Caki2 (cell line): ENCODE results near the gene HJV. TPM values are rescaled to one million over a fixed set of nuclear protein-coding genes. Genes with fewer than 3 reads are reported as not detected.
"Not testable (repeated sequence)": the region's sequence is repeated elsewhere in the genome, so short reads cannot be mapped to it uniquely, and the experiment has no call there.

Experiments
- DNase-seq: peaks from one replicate; pipeline ENCODE4 v3.0.0-alpha.2; 2015; ENCODE audit warnings: low read depth
- in situ Hi-C: cut with HindIII; loops from 2 replicates; pipeline ENCODE4 v1.10.0; 2016; ENCODE audit warnings: low sequenced_read_pairs, low pct_unique_long_range_greater_than_20kb, mixed read lengths
- total RNA-seq: library from RNA; depleted of rRNA; stranded (reverse); fragments of >200 nt; shearing (Covaris generic); gene quantifications from 2 replicates; pipeline ENCODE4 v1.2.3, GENCODE V29; 2014; ENCODE audit warnings: low replicate concordance; rRNA removed

Gene HJV, protein sequence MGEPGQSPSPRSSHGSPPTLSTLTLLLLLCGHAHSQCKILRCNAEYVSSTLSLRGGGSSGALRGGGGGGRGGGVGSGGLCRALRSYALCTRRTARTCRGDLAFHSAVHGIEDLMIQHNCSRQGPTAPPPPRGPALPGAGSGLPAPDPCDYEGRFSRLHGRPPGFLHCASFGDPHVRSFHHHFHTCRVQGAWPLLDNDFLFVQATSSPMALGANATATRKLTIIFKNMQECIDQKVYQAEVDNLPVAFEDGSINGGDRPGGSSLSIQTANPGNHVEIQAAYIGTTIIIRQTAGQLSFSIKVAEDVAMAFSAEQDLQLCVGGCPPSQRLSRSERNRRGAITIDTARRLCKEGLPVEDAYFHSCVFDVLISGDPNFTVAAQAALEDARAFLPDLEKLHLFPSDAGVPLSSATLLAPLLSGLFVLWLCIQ
- not detected in 2 replicates for total RNA-seq

DNA sequence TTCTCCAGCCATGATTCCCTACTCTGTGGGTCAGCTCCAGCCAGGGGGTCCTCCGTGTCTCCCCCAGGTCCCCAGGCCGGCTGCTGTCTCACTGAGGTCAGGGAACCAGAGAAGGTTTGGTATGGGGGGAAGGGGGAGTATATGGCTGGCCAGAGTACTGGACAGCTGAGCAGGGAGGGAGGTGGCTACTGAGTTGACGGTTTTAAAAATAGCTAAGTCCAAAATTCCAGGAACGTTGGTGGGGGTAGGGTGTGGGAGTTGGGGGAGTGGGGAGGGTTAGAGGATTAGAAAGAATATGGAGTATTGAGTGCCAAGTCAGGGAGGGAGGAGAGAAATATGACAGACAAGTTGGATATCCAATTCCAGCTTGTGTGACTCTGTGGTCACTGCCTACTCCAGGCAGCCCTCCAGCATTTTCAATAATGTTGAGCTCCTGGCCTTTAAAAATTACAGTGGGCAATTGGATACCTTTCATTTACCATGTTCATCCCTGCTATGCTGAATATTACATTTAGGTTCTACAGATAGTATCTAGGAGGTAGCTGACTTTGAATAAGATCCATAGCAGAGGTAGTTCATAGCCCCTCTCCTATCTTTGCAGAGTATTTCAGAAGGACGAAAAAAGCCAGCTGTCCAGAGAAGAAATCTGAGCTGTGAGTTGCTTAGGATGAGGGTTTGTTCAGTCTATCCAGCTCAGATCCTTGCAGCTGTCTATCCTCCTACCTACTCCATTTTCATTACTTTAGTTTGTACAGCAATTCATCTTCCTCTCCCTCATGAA is at the start of gene HJV:
TSS of gene HJV (minus strand) at position 114 of the 781 bp plus-strand sequence. CDS start 1,504 bp downstream, outside the sequence.
- in situ Hi-C loops: no loop called here

DNA sequence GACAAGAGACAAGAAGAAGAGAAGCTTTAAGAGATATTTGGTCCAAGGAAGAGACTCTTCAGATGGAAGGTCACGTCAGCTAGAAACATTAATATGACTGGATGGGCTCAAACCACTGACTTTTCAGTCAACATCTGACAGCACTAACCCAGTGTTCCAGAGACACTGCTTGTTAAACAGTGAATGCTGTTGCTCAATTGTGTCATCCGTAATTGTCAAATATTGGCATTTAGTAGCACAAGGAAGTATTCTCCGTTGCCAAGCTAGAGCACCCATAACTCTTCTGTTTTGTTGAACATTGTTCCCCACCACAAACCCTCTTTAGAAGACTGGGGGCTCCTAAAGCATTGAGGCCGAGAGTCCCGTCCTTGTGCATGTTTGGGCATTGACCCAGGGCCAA is 37.6 kb upstream of the HJV start:
- in situ Hi-C loops, DNase-seq: not testable (repeated sequence)

More for the DNA sequence above, at the start of gene HJV:
- no peak for DNase-seq

DNA sequence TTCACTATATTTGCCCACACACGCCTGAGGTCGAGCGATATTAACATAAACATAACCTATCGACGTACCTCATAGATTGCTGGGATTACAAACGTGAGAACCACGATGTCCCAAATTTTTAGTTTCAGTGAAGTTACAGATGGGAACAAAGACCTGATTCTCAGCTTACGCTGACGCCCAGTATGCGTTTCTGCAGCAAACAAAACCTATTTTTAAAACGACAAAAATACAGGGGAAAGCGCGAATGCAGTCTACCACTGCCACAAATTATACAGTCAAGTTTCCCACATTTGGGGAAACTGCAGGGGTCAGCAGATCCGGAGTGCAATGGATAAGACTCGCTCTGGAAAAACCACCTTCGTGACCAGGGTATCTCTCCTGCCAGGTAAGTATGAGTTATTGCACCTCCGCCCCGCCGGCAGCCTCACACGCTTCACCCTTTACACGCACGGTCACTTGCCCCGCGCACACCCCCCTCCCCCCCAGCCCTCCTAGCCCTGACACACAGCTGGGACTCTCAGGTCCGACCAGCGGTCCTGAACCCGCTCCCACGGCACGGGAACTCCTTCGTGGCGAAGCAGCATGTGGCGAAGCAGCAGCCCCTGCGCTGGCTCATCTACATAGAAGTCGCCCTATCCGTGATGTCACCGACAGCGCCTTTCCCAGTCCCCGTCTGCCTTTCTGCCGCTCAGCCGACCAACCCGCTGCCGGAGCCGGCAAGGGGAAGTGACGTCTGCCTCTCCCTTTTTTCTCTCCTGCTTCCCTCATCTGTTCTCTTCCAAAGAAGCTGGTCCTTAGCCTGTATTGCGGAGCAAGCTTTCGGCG is 30.5 kb upstream of the HJV start:
- in situ Hi-C loops: not testable (repeated sequence)
- peak; percentile 96 for DNase-seq

DNA sequence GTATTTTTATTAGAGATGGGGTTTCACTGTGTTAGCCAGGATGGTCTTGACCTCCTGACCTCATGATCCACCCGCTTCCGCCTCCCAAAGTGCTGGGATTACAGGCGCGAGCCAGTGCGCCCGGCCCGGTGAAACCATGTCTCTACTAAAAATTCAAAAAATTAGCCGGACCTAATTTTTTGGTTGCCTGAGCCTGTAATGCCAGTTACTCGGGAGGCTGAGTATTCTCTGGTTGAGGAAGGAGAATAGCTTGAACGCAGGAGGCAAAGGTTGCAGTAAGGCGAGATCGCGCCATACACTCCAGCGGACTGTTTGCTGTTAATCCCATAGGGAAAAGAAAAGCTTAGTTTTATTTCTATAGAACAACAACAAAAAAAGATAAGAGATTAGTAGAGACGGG is 29.9 kb upstream of the HJV start:
- no peak for DNase-seq
- in situ Hi-C loops: no loop called here

DNA sequence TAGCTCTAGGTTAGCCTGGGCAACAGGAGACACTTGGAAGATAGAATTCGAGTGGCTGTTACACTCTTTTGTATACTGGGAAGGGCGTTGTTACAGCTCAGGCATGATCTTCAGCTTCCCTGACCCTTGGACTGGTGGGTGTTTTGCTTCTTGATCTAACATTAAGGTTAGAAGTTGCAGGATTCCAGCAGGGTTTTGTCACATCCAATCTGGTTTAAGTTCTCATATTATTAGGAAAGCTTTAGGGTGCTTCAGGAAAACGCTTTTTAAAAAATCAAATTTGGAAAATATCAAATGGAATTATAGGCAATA is 29.1 kb upstream of the HJV start:
- DNase-seq, in situ Hi-C loops: not testable (repeated sequence)

DNA sequence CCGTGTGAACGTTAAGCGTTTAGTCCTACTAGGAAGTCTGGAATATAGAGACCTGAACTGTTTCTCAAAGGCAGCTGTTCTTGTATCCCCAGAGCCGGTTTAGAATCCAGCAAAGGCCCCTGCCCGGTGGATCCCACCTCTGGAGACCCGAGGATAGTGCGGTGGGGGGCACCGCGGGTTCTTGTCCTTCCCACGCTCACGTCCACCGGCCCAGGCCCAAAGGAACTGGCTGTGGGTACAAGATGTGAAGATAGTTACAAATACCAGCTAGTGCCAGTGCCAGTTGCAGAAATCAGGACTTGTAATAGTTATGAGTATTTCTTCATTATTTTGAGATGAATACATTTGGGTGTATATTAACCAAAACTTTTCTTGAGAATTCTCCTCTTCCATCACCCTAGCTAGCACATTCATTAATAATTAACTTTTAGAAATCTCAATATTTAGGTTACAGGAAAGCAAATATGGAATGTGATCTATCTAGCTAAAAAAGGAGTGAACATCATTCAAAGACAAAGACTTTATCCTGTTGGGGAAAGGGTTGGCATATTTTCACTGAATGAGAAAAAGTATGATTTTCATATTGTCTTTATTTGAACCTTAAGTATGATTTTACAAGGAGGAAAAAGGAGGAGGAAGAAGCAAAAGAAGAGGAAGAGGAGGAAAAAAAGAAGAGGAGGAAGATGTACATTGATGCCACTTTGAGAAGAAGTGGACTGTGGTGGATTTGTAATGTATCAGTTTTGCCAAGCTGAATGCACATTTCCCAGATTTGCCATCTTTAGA is 28.5 kb upstream of the HJV start:
- not testable (repeated sequence) for DNase-seq

DNA sequence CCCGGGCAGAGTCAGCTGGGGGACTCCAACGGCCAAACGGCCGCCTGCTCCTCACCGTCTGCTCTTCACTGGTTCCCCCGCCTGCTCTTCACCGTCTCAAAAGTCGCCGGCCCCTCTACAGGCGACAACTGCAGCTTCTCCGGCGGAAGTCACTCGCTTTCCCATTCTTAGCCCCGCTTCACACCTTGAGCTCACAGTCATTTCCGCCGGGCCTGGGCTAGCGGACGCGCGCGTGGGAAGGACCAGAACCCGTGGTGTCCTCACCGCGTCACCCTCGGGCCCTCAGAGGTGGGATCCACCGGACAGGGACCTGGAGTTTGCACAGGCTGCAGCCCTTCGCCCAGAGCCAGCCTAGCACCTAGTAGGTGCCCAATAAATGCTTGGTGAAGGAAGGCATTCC is 27.9 kb upstream of the HJV start:
- in situ Hi-C loops: no loop called here
- DNase-seq: no peak

More for the DNA sequence above, 28.5 kb upstream of the HJV start:
- in situ Hi-C loops: not testable (repeated sequence)

DNA sequence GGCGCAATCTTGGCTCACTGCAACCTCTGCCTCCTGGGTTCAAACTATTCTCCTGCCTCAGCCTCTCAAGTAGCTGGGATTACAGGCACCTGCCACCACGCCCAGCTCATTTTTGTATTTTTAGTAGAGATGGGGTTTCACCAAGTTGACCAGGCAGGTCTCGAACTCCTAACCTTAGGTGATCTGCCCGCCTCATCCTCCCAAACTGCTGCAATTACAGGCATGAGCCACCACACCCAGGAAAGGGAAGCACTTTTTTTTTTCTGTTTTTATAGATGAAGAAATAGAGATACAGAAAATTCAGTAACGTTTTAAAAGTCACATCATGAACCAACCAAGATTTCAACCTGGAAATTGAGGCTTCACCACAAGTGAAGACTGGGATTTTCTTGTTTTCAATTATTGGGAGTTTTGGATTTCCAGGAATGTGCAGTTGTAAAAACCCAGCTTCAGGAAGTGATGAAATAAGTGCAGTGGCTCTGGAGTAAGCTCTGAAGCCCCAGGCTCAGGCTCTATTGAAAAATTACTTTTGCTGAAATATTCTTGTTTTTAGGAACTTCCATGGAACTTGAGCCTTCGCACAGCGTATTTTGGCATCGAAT is 27.1 kb upstream of the HJV start:
- in situ Hi-C loops: not testable (repeated sequence)

DNA sequence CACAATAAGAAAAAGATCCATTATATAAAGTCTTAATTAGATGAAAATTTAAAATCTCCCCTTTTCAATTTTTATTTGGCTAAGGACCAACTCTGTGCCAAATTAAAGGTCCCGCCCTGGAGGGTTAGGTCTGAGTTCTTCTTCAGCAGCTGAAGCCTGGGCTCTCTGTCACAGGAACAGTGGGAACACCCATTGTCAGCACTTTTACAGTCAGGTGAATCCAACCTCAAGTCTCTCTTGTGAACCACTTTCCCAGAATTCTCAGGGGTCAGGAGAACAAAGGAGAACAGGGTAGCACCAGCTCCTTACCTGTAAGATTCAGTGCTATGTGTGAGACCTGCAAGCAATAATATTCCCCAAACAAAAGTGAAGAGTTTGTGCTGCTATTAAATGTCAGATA is 25.1 kb upstream of the HJV start:
- DNase-seq: no peak
- in situ Hi-C loops: no loop called here

More for the DNA sequence above, 27.1 kb upstream of the HJV start:
- DNase-seq: not testable (repeated sequence)

DNA sequence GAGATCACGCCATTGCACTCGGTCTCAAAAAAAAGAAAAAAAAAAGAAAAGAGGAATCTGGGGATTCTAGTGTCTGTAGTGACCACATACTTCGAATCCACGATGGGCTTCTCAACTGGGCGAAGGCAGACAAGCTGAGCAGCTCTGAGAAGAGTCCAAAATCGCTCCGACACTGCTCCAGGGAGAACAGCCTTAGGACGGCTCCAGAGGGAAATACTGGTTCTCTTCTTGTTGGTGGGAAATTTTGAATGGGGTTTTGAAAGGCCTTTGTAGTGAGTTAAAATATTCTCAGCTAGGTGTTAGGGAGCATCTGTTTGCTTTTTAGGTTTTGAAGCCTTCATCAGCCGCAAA is 18.3 kb upstream of the HJV start:
- in situ Hi-C loops: no loop called here

DNA sequence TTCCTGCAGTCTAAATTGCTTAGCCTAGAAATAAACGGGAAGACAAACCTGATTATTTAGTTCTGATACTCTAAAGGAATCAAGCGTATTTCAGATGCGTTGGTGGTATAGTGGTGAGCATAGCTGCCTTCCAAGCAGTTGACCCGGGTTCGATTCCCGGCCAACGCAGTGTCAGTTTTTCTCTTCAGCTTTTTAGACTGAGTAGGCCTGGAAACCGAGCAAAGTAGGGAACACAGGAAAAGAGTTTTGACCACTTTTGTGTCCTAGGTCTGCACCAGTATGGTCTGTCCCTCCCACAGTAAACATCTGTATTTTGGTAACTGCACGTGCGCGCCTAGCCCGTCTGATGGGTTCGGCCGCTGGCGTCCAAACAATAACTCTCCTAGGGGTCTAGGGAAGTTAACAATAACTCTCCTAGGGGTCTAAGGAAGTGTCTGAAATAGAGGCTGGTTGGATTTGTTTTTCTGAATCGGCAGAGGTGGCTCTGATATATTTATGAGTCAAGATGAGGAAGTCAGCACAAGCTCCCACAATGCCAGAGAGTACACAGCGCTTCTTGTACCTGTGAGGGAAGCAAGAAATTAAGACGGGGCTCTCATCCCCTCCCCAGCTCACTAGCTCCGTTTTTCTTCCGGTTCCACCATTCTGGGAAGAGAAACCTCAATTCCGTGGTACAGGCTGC is 15.6 kb upstream of the HJV start:
- in situ Hi-C loops: no loop called here
- DNase-seq: peak; percentile 90

More for the DNA sequence above, 18.3 kb upstream of the HJV start:
- no peak for DNase-seq

DNA sequence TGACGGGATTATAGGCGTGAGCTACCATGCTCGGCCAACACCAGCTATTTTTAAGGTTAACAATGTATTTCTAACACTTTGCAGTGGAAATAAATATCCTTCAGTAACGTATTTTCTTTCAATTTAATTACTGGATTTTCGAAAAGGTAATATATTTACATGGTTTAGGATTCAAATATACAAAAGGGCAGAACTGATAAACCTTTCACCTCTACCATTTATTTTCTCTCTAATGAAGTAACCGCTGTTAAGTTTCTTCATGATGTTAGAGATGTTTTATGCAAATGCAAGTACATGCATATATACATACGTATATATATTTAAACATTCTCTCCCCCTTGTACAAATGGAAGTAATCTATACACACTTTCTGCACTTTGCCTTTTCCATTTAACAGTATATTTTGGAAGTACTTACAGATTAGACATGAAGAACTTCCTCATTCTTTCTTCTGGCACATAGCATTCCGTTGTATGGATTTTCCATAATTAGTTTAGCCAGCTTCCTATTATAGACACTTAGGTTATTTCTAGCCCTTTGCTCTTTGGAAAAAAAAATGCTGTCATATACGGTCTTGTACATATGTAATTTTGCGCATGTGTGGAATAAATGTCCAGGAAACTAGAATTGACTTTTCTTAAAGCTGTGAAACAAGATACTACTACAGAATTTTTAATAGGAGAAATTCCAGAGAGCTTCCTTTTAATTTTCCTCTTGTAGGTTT is 14.9 kb upstream of the HJV start:
- in situ Hi-C loops: no loop called here
- peak; percentile 79 for DNase-seq

DNA sequence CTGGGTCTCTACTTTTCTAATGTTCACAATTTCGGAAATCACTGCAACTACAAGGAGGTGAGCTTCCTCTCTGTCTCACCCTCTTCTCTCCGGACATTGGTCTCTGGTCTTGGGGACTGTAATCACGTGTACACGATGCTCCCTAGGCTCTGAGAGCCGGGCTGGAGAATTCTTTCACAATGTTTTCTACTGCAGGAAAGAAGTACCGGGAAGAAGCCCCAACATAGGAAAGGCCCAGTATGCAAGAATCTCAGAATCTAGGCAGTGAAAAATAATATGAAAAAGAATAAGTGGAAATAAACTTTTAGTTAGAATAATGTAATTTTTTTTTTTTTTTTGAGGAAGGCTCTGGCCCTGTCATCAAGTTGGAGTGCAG is 13.5 kb upstream of the HJV start:
- no peak for DNase-seq
- in situ Hi-C loops: no loop called here

DNA sequence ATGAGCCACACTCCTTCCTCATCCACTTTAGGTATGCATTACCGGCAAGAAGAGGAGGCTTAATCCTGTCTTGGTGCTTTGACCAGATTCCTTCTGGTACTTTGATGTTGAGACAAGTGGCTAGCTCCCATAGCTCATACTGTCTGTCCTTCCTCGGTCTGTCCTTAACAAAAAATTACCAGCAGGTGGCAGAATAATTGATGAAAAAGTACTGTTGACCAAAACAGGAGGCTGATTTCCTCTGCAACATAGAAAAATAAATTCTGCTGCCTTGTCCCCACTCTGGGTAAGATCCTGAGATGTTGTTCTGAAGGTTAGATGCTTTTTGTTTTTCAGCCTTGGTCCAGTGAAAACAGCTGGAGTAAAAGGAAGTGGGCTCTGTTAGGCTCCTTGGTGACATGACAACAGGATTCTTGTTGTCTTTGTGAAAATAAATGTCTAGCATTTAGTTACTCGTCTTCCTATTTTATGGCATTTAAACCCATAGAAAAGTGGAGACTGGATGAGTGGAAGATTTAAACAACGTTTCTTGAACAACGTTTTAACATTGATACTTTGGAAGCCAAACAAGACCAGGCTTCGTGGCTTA is 11.2 kb upstream of the HJV start:
- peak; percentile 55 for DNase-seq
- in situ Hi-C loops: no loop called here

DNA sequence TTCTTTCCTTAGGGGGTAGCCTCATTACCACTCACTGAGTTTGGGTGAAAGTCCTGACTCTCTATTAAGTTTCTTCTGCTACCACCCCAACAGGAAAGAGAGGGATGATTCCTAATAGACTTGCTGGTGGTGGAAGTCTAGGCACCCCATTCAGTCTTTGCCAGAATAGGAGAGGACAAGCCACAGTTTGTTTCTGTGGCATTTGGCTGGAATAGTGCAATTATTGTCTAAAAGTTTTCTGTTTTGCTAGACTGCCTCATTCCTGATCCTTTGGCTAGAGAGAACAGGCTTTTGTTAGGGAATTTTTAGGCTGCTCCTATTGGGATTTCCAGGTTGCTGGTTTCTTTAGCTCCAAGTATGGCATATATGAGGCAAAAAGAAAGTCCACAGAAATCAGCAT is 9.9 kb upstream of the HJV start:
- in situ Hi-C loops: no loop called here
- DNase-seq: no peak

DNA sequence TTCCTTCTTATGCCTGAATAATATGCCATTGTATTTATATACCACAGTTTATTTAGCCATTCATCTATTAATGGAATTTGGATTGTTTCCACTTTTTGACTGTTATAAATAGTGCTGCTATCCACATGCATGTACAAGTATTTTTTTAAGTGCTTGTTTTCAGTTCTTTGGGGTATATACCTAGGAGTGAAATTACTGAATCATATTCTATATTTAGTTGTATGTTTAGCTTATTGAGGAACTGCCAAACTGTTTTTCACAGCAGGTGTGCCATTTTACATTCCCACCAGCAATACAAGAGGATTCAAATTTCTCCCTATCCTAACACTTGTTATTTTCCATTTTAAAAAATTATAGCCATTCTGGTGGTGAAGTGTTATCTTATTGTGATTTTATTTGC is 7.6 kb upstream of the HJV start:
- in situ Hi-C loops: no loop called here
- DNase-seq: no peak
